GM19240 (cell line): Measurements from ENCODE around the gene NOC2L.

Source experiments
- DNase-seq: peaks from one replicate; pipeline ENCODE4 v3.0.0; 2011; ENCODE audit warnings: low spot score; ENCODE audit not compliant: insufficient read length

Gene NOC2L

DNA sequence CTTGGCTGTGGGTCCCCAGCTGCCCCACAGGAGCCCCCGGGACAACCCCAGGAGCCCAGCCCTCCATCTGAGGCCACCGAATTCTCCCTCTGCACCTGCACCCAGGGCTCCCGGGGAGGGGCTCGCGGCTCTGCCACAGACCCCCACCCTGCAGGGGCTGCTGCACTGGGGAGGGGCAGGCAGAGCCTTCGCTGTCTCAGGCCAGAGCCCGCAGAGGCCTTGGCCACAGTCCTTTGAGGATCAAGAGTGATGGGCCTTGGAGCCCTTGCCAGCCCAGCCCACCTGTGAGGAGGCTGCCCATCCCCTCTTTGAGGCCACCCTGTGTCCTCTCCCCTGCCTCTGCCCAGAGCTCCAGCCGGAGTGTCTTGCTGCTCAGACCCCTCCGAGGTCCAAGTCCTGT, 16.3 kb upstream of the NOC2L start:
- no peak for DNase-seq

- DNase-seq: no peak
These were observed 15.8 kb upstream of the NOC2L start for GRCh38 chr1:974687-975328.

DNA sequence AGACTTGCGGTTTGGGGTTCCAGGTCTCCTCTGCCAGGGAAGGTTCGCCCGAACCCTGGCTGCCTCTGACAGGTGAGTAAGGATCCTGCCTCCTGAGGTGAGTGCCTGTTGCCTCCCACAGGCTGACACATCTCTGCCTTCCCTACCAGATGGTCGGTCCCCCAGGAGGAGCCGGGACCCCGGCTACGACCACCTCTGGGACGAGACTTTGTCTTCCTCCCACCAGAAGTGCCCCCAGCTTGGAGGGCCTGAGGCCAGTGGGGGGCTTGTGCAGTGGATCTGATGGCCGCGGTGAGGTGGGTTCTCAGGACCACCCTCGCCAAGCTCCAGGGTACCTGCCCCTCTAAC, 15.2 kb upstream of the NOC2L start:
- DNase-seq: no peak

- no peak for DNase-seq
These were observed 14.6 kb upstream of the NOC2L start for GRCh38 chr1:973459-974292.

DNA sequence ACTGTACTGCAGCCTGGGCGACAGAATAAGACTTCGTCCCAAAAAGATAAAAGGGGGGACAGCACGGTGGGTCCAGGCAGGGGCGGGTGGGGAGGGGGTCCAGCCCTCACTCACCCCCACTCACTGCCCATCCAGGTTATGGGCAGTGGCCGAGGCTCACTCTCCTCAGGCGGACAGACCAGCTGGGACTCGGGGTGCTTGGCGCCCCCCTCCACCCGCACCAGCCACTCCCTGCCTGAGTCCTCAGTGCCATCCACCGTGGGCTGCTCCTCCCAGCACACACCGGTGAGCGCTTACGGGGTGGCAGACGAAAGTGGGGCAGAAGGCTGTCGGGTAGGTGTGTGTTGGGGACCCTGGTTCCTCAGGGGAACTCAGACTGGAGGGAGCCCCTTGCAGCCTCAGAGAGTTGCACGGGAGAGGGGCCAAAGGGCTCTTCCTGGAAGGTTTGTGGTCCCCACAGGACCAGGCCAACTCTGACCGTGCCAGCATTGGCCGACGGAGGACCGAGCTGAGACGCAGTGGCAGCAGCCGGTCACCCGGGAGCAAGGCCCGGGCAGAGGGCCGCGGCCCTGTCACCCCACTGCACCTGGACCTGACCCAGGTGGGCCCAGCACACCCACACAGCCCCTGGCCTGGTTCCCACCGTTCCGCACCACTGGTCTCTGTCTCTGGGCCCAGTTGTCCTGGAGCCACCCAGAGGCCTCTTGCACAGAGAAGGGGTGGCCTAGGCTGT, 13.8 kb upstream of the NOC2L start:
- no peak for DNase-seq

GRCh38 chr1:971751-972506, 12.9 kb upstream of the NOC2L start:
- DNase-seq: no peak

DNA sequence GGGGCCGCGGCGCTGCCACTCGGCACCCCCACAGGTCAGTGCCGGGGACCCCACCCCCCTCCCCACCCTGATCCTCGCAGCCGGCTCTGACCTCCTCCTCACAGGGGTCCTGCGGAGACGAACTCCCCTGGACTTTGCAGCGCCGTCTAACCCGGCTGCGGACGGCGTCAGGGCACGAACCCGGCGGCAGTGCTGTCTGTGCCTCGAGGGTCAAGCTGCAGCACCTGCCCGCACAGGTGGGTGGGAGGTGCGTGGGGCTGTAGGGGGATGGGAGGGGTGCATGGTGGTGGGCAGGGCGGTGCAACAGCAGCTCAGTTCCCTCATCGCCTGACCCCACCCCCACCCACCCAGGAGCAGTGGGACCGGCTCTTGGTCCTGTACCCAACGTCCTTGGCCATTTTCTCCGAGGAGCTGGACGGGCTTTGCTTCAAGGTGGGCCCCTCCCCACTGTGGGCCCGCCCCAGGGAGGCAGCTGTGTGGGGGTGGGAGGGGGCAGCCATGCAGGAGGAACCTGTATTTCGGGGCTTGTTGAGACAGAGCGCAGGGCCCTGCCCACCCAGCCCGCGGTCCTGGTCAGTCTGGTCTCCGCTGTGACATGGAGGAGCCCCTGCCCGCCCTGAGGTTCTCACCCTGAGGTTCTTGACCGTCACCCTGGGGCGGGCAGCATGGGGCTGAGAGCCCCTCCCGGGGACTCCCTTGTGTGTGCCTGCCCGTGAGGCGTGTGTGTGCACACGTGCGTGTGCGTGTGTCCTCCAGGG, 12.1 kb upstream of the NOC2L start:
- DNase-seq: no peak

DNA sequence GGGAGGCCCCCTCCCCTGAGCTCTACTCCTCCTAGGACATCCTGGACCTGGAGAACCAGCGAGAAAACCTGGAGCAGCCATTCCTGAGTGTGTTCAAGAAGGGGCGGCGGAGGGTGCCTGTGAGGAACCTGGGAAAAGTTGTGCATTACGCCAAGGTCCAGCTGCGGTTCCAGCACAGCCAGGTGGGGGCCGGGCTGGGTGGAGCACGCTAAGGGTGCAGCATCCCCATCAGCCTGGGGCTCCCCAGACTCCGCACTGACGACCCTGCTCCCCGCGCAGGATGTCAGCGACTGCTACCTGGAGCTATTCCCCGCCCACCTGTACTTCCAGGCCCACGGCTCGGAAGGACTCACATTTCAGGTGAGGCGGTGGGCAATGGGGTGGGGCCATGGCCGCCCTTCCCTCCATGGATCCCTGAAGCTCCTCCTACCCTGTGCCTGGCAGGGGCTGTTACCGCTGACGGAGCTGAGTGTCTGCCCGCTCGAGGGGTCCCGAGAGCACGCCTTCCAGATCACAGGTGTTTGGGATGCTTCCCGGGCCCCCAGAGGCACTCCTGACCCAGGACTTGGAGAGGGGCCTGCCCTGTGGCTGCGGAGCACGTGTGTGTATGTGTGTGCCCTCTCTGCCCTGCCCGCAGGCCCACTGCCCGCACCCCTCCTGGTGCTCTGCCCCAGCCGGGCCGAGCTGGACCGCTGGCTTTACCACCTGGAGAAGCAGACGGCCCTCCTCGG, 11.4 kb upstream of the NOC2L start:
- DNase-seq: no peak

DNA sequence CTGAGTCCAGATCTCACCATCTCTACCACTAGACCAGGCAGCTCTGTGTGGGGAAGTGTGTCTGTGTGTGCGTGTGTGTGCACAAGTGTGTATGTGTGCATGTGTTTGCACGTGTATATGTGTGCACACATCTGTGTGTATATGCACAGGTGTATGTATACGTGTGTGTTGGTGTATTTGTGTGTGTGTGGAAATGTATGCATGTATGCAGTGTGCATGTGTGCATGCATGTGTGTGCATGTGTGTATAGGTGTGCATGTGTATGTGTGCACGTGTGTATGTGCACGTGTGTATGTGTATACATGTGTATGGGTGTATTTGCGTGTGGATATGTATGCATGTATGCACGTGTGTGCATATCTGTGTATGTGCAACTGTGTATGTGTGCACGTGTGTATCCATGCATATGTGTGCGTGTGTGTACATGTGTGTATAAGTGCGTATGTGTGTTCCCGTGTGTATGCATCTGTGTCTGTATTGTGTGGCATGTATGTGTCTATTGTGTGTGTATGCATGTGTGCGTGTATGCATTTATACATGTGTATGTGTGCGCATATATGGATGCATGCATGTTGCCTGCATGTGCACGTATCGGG, 10.3 kb upstream of the NOC2L start:
- no peak for DNase-seq

GRCh38 chr1:967466-968343, 8.6 kb upstream of the NOC2L start:
- no peak for DNase-seq

- DNase-seq: peak; percentile 94
These were observed 7.7 kb upstream of the NOC2L start for GRCh38 chr1:966704-967300.

DNA sequence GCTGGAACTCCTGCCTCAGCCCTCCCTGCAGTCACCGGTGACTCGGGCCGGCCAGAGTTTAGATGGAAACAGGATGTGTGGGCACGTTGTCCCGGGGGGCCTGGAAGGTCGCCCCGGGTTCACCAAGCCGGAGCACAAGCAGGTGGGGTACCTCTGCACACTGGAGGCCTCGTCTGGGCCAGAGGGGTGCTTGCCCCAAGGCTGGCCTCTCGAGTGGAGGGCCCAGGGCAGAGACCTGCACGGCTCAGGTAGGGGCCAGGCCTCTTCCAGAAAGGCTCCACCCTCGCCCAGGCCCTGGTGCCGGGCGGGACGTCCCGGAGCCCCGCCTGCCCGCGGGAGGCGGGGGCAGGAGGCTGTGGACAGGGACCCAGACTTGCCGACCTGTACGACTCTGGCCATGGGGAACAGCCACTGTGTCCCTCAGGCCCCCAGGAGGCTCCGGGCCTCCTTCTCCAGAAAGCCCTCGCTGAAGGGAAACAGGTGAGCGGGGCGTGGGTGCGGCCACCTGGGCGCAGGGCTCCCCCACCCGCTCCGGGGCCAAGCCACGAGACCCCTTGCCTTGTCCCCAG, 7.2 kb upstream of the NOC2L start, which contains the start of gene PLEKHN1:
TSS of gene PLEKHN1 (plus strand) at position 348 of the 569 bp plus-strand sequence. CDS start at position 398, 50 bp downstream.
- DNase-seq: no peak

DNA sequence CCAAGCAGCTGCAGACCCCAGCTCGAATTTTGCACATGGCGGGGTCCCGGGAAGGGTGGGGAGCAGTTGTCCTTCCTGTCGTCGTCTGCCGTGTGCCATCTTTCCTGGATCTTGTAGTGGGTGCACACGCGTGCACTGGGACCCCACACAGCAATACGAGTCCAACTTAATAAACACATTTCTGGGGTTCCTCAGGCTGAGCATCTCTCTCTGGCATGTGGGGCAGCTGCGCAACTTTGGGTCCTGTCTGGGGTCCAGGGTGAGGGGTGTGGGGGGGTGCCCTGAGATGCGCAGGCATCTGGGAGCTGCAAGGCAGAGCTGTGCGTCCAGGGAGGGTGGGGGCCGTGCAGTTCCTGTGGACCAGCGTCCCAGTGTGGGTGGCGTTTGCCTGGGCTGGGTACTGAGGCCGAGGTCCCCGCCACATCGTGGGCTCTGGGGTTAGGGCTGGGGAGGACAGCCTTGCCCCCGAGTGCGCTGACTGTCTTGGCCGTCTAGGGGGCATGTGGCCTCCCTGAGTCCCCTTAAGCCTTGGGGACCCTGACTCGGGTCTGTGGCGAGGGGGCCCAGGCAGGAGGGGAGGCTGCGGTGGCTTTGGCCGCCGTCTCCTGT, 6.6 kb upstream of the NOC2L start:
- DNase-seq: no peak

DNA sequence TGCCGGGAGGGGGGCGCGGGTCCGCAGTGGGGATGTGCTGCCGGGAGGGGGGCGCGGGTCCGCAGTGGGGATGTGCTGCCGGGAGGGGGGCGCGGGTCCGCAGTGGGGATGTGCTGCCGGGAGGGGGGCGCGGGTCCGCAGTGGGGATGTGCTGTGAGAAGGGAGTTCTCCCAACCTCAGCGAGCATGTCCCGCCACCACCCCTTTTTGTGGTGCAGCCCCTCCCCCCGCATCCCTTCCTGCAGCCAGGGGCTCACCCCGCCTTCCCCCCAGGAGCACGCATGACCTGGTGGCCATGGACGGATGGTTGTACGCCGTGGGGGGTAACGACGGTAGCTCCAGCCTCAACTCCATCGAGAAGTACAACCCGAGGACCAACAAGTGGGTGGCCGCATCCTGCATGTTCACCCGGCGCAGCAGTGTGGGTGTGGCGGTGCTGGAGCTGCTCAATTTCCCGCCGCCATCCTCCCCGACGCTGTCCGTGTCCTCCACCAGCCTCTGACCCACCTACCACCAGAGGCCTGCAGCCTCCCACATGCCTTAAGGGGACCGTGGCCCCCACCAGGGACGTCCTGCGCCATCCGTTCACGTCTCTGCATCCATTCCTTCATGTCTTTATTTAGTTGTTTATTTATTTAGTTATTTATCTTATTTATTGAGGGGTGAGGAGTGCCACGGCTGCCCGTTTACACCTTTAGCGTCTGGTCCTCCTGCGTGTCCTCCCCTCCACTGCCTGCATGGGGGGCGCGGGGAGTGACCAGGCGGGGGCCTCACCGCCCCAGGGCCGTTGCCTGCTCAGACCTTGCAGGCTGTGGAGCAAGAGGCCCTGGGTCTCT, 5.9 kb upstream of the NOC2L start:
- DNase-seq: no peak

GRCh38 chr1:963746-964525, 4.9 kb upstream of the NOC2L start:
- DNase-seq: no peak

DNA sequence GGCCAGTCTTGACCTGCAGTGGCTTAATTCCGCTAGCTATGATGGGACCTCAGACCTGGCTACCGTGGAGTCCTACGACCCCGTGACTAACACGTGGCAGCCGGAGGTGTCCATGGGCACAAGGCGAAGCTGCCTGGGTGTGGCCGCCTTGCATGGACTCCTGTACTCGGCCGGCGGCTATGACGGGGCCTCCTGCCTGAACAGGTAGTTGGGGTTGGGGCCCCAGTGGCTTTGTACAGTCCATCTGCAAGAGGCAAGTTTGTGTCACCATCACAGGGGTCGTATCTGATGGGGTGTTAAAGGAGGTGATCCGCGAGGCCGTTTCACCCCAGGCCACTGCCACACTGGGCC, 4.2 kb upstream of the NOC2L start:
- no peak for DNase-seq
